MM.1S (cell line): ENCODE data around the gene SOX13.

Experiments used
- DNase-seq: peaks from one replicate; pipeline ENCODE4 v3.0.0-alpha.2; 2015
- H2AFZ ChIP-seq: fragments of 300-600 bp; sonication (generic); 2 replicates; pipeline ENCODE4 v1.6.0; 2016; ENCODE audit warnings: antibody characterized with exemption, low read length
- H3F3A ChIP-seq: fragments of 300-600 bp; sonication (generic); 2 replicates; pipeline ENCODE4 v1.6.1; 2016; ENCODE audit warnings: mild to moderate bottlenecking, antibody characterized with exemption, low read length, moderate library complexity, mixed read lengths; ENCODE audit not compliant: insufficient read depth
- H3K27ac ChIP-seq: fragments of 300-600 bp; sonication (generic); 2 replicates; pipeline ENCODE4 v1.5.1; 2016; ENCODE audit warnings: mild to moderate bottlenecking, low read length
- H3K27me3 ChIP-seq: fragments of 300-600 bp; sonication (generic); replicated peaks from 2 replicates; pipeline ENCODE4 v1.6.0; 2016; ENCODE audit warnings: low read length; ENCODE audit not compliant: insufficient read depth
- H3K36me3 ChIP-seq: fragments of 300-600 bp; sonication (generic); replicated peaks from 2 replicates; pipeline ENCODE4 v1.6.1; 2016; ENCODE audit warnings: mild to moderate bottlenecking, low read length, mixed read lengths; ENCODE audit not compliant: insufficient read depth
- H3K4me1 ChIP-seq: fragments of 300-600 bp; sonication (generic); 2 replicates; pipeline ENCODE4 v1.6.1; 2016; ENCODE audit warnings: low read length, mixed read lengths
- H3K4me2 ChIP-seq: fragments of 300-600 bp; sonication (generic); 2 replicates; pipeline ENCODE4 v1.6.0; 2016; ENCODE audit warnings: low read depth, low read length
- H3K4me3 ChIP-seq: fragments of 300-600 bp; sonication (generic); 2 replicates; pipeline ENCODE4 v1.5.1; 2016; ENCODE audit warnings: low read length, mixed read lengths
- H3K79me2 ChIP-seq: fragments of 300-600 bp; sonication (generic); 2 replicates; pipeline ENCODE4 v1.6.1; 2016; ENCODE audit warnings: mixed run types, low read length, mixed read lengths
- H3K9ac ChIP-seq: fragments of 300-600 bp; sonication (generic); 2 replicates; pipeline ENCODE4 v1.6.1; 2016; ENCODE audit warnings: low read length, mixed read lengths
- H3K9me2 ChIP-seq: fragments of 300-600 bp; sonication (generic); replicated peaks from 2 replicates; pipeline ENCODE4 v1.6.1; 2016; ENCODE audit warnings: mild to moderate bottlenecking, low read length, mixed read lengths; ENCODE audit not compliant: insufficient read depth
- H3K9me3 ChIP-seq: fragments of 300-600 bp; sonication (generic); replicated peaks from 2 replicates; pipeline ENCODE4 v1.6.1; 2016; ENCODE audit warnings: mild to moderate bottlenecking, low read length, mixed read lengths; ENCODE audit not compliant: insufficient read depth
- H4K20me1 ChIP-seq: fragments of 300-600 bp; sonication (generic); 2 replicates; pipeline ENCODE4 v1.6.1; 2016; ENCODE audit warnings: mild to moderate bottlenecking, low read length, moderate library complexity, mixed read lengths; ENCODE audit not compliant: insufficient read depth
- CTCF ChIP-seq: fragments of 300-600 bp; sonication (generic); IDR thresholded peaks from 2 replicates; pipeline ENCODE4 v1.5.1; 2016; ENCODE audit warnings: antibody characterized with exemption, low read length, mixed read lengths
- EZH2 ChIP-seq: fragments of 300-600 bp; sonication (generic); optimal IDR thresholded peaks from 2 replicates; pipeline ENCODE3; 2017; ENCODE audit warnings: low read depth, mild to moderate bottlenecking, antibody characterized with exemption, low read length, mixed read lengths
- EZH2phosphoT487 ChIP-seq: fragments of 300-600 bp; sonication (generic); IDR thresholded peaks from 2 replicates; pipeline ENCODE4 v1.6.1; 2018; ENCODE audit warnings: antibody characterized with exemption, low read length

Gene SOX13

GRCh38 chr1:204081164-204081790 lies 8.4 kb downstream of the SOX13 start:
- Histone ChIP-seq H3K79me2 (no peaks in the 10 kb centered on the region), H2AFZ (no peak overlapping the region), H3K27me3 (0 out of 2 replicates have a peak, but pooled peaks cover 3% of the 10 kb centered on the region), H3K4me1 (0 out of 2 replicates have a peak, but pooled peaks cover 5% of the 10 kb centered on the region), H4K20me1 (no peaks in the 10 kb centered on the region), H3K4me2 (no peak overlapping the region), H3K36me3 (no peaks in the 10 kb centered on the region), H3K4me3 (no peak overlapping the region), H3F3A (no peaks in the 10 kb centered on the region), H3K27ac (no peak overlapping the region), H3K9me2 (no peaks in the 10 kb centered on the region), H3K9ac (no peak overlapping the region), H3K9me3 (no peaks in the 10 kb centered on the region)
- DNase-seq: no peak
- no peak for TF ChIP-seq EZH2phosphoT487
- no peak for TF ChIP-seq EZH2
- no peak for TF ChIP-seq CTCF

- Histone ChIP-seq H3K27me3 (0 out of 2 replicates have a peak, but pooled peaks cover 3% of the 10 kb centered on the region), H3K36me3 (no peaks in the 10 kb centered on the region), H4K20me1 (no peaks in the 10 kb centered on the region), H3K27ac (no peak overlapping the region), H3K4me1 (0 out of 2 replicates have a peak, but pooled peaks cover 5% of the 10 kb centered on the region), H3K9me2 (no peaks in the 10 kb centered on the region), H3K79me2 (no peaks in the 10 kb centered on the region), H3K9ac (no peak overlapping the region), H3K9me3 (no peaks in the 10 kb centered on the region), H3K4me3 (no peak overlapping the region), H3F3A (no peaks in the 10 kb centered on the region), H3K4me2 (no peak overlapping the region), H2AFZ (no peak overlapping the region)
- TF ChIP-seq EZH2phosphoT487 (no peak), CTCF (no peak), EZH2 (no peak)
- DNase-seq: no peak
Measured at GRCh38 chr1:204081791-204082513, 9.0 kb downstream of the SOX13 start.

- H3K27me3 ChIP-seq: no peaks in the 10 kb centered on the region
- no peak for DNase-seq
- H2AFZ ChIP-seq: no peak overlapping the region
- H3K4me1 ChIP-seq: 0 out of 2 replicates have a peak, but pooled peaks cover 5% of the 10 kb centered on the region
- H3K79me2 ChIP-seq: no peaks in the 10 kb centered on the region
- TF ChIP-seq CTCF (no peak), EZH2phosphoT487 (no peak), EZH2 (no peak)
- H3K36me3 ChIP-seq: no peaks in the 10 kb centered on the region
- no peak overlapping the region for H3K4me3 ChIP-seq
- H3K9me3 ChIP-seq: no peaks in the 10 kb centered on the region
- no peaks in the 10 kb centered on the region for H3K9me2 ChIP-seq
- no peak overlapping the region for H3K4me2 ChIP-seq
- H3K27ac ChIP-seq: no peak overlapping the region
- no peak overlapping the region for H3K9ac ChIP-seq
- no peaks in the 10 kb centered on the region for H4K20me1 ChIP-seq
- no peaks in the 10 kb centered on the region for H3F3A ChIP-seq
Measured at GRCh38 chr1:204083491-204083890, 10.6 kb downstream of the SOX13 start.
